HepG2 (cell line): ENCODE measurements around the gene TIAM1. TPM values are rescaled to one million over a fixed set of nuclear protein-coding genes. Genes with fewer than 3 reads are reported as not detected.

ENCODE experiments used
- ATAC-seq: fragments of 200-7000 bp; cut with Tn5 transposase; 3 replicates; pipeline ENCODE4 v1.9.1; 2020; ENCODE audit warnings: mild to moderate bottlenecking, moderate library complexity
- BruUV-seq: library from RNA; stranded (reverse); fragments of 400-500 nt; replicated peaks from 2 replicates; lab custom pipeline; 2021; lab: Mats Ljungman, UMichigan
- CTCF ChIA-PET: fragments of 300-600 bp; formaldehyde crosslinking; extraction: SDS; loops from one replicate; lab custom pipeline; 2021; ENCODE audit warnings: low total read pairs, inconsistent platforms, low intra/inter-chr PET ratio; lab: Yijun Ruan, JAX
- POLR2A ChIA-PET: fragments of 350-600 bp; sonication (Branson Sonifier 250); formaldehyde crosslinking; loops from one replicate; lab custom pipeline; 2020; ENCODE audit warnings: antibody characterized with exemption, inconsistent platforms; lab: Yijun Ruan, JAX
- DNase-seq: peaks from one replicate; pipeline ENCODE4 v3.0.0-alpha.2; 2015; ENCODE audit warnings: low spot score
- FAIRE-seq: peaks from 3 replicates; lab custom pipeline; 2011; peaks lifted over from hg19 to GRCh38; lab: Jason Lieb, UNC
- H2AFZ ChIP-seq: one replicate; pipeline ENCODE4 v1.6.1; 2011; ENCODE audit warnings: low read length, inconsistent platforms
- H3K27ac ChIP-seq: fragments of 300-600 bp; 3 replicates; pipeline ENCODE4 v1.8.0; 2011; ENCODE audit warnings: mixed run types, mild to moderate bottlenecking, mixed read lengths, low read length, inconsistent platforms; ENCODE audit not compliant: insufficient read depth; ENCODE audit errors: extremely low read length
- H3K27me3 ChIP-seq, 2 experiments: fragments of 200-600 bp in 1 of 2; 2 replicates in 1 of 2; 3 replicates in 1 of 2; pipeline versions ENCODE4 v1.6.0 to v1.8.0; 2011; ENCODE audit warnings: low read length in 2 of 2, mild to moderate bottlenecking in 2 of 2, moderate library complexity in 2 of 2, inconsistent platforms in 1 of 2; ENCODE audit not compliant: insufficient read depth in 2 of 2, control insufficient read depth in 1 of 2
- H3K36me3 ChIP-seq, 2 experiments: fragments of 200-600 bp in 1 of 2; replicated peaks in 1 of 2; 2 replicates in 1 of 2; 3 replicates in 1 of 2; pipeline versions ENCODE4 v1.5.1 to v1.8.0; 2011; ENCODE audit warnings: low read length in 2 of 2, inconsistent platforms in 1 of 2; ENCODE audit not compliant: insufficient read depth in 2 of 2, control insufficient read depth in 1 of 2
- H3K4me1 ChIP-seq: 2 replicates; pipeline ENCODE4 v1.5.1; 2012; ENCODE audit warnings: low read length, inconsistent platforms; ENCODE audit not compliant: insufficient read depth
- H3K4me2 ChIP-seq: 2 replicates; pipeline ENCODE4 v1.6.0; 2011; ENCODE audit warnings: low read depth, low read length, inconsistent platforms
- H3K4me3 ChIP-seq, 3 experiments: fragments of 200-600 bp in 1 of 3; sonication (generic), shearing (Covaris generic) in 1 of 3; replicated peaks in 1 of 3; 2 replicates each; pipeline ENCODE4 v1.5.1; 2011 to 2016; ENCODE audit warnings: low read length in 3 of 3, inconsistent platforms in 2 of 3, low read depth in 2 of 3, mild to moderate bottlenecking in 2 of 3, control low read depth in 1 of 3, mixed read lengths in 1 of 3; ENCODE audit not compliant: insufficient read depth in 1 of 3
- H3K79me2 ChIP-seq: one replicate; pipeline ENCODE4 v1.6.1; 2011; ENCODE audit warnings: low read length, inconsistent platforms; ENCODE audit not compliant: insufficient read depth
- H3K9ac ChIP-seq: 2 replicates; pipeline ENCODE4 v1.6.0; 2011; ENCODE audit warnings: mild to moderate bottlenecking, low read depth, low read length, inconsistent platforms; ENCODE audit not compliant: insufficient read depth
- H3K9me3 ChIP-seq: 2 replicates; pipeline ENCODE4 v1.5.1; 2012; ENCODE audit warnings: mild to moderate bottlenecking, low read length
- H4K20me1 ChIP-seq: 2 replicates; pipeline ENCODE4 v1.6.0; 2011; ENCODE audit warnings: inconsistent platforms, mild to moderate bottlenecking, low read length, moderate library complexity; ENCODE audit not compliant: insufficient read depth
- ATF5 ChIP-seq: sonication (generic); formaldehyde crosslinking; IDR thresholded peaks from 2 replicates; pipeline ENCODE4 v1.4.0; 2020; ENCODE audit warnings: mild to moderate bottlenecking, low read depth, missing genetic modification reagents
- FOXC1 ChIP-seq: sonication (generic); formaldehyde crosslinking; IDR thresholded peaks from 2 replicates; pipeline ENCODE4 v1.8.0; 2022; ENCODE audit warnings: mild to moderate bottlenecking, missing genetic modification reagents, borderline replicate concordance
- KDM5A ChIP-seq: fragments of 200-600 bp; sonication (generic); IDR thresholded peaks from 2 replicates; pipeline ENCODE4 v1.7.0; 2018; ENCODE audit warnings: antibody characterized with exemption, mild to moderate bottlenecking, low read length, borderline replicate concordance
- MATR3 ChIP-seq: sonication (generic); formaldehyde crosslinking; IDR thresholded peaks from 2 replicates; pipeline ENCODE4 v1.4.0; 2020; ENCODE audit warnings: missing genetic modification reagents
- NR2F1 ChIP-seq, 2 experiments: fragments of 450-650 bp in 1 of 2; formaldehyde crosslinking in 1 of 2; IDR thresholded peaks; 2 replicates each; pipeline versions ENCODE4 v1.5.0 to v1.6.1; 2016 to 2020; ENCODE audit warnings: mild to moderate bottlenecking in 1 of 2, missing compliant biosample characterization in 1 of 2, missing genetic modification reagents in 1 of 2, moderate library complexity in 1 of 2
- RARG ChIP-seq: sonication (generic); formaldehyde crosslinking; IDR thresholded peaks from 2 replicates; pipeline ENCODE4 v1.4.0; 2020; ENCODE audit warnings: low read depth, mild to moderate bottlenecking, missing genetic modification reagents
- TEAD3 ChIP-seq: optimal IDR thresholded peaks from 2 replicates; pipeline ENCODE3; 2016; ENCODE audit warnings: borderline replicate concordance
- THAP11 ChIP-seq: IDR thresholded peaks from 2 replicates; pipeline ENCODE4 v1.6.1; 2016; ENCODE audit warnings: missing biosample characterization, missing genetic modification reagents
- ZEB1 ChIP-seq: IDR thresholded peaks from 2 replicates; pipeline ENCODE4 v1.6.1; 2012; ENCODE audit warnings: mild to moderate bottlenecking, low read depth, inconsistent platforms; ENCODE audit not compliant: insufficient replicate concordance
- ZFP36L1 ChIP-seq: sonication (generic); formaldehyde crosslinking; IDR thresholded peaks from 2 replicates; pipeline ENCODE4 v1.8.0; 2022; ENCODE audit warnings: mild to moderate bottlenecking, missing genetic modification reagents, moderate library complexity
- ZNF263 ChIP-seq: sonication (generic); formaldehyde crosslinking; IDR thresholded peaks from 2 replicates; pipeline ENCODE4 v1.4.0; 2020; ENCODE audit warnings: missing genetic modification reagents
- ZNF333 ChIP-seq: sonication (generic); formaldehyde crosslinking; IDR thresholded peaks from 2 replicates; pipeline ENCODE4 v1.4.0; 2020; ENCODE audit warnings: mild to moderate bottlenecking, missing genetic modification reagents, borderline replicate concordance
- ZSCAN21 ChIP-seq: sonication (generic); formaldehyde crosslinking; IDR thresholded peaks from 2 replicates; pipeline ENCODE4 v1.8.0; 2022; ENCODE audit warnings: mild to moderate bottlenecking, missing genetic modification reagents, moderate library complexity, borderline replicate concordance
- WGBS: methylation state at CpG from one replicate; pipeline ENCODE4 v1.1.6; 2017; ENCODE audit warnings: low lambda C conversion rate; 5-methylcytosine and 5-hydroxymethylcytosine counted together
- in situ Hi-C: cut with HindIII; loops from 2 replicates; pipeline ENCODE4 v1.10.0; 2017; ENCODE audit warnings: low pct_unique_long_range_greater_than_20kb; ENCODE audit not compliant: extremely low pct_ligation_motif_present
- intact Hi-C: fragments of 100-400 bp; cut with micrococcal nuclease; formaldehyde crosslinking; loops from one replicate; pipeline ENCODE4 v1.10.0; 2022; ENCODE audit not compliant: unreplicated experiment
- polyA plus RNA-seq, 8 experiments: library from polyadenylated mRNA; depleted of rRNA in 3 of 8; stranded (reverse) in 7 of 8; unstranded in 1 of 8; fragments of >200 nt; fragmentation: Illumina TruSeq in 4 of 8; extraction: Trizol in 4 of 8; gene quantifications; 2 replicates each; pipeline versions ENCODE4 v1.2.1 to v1.2.3, GENCODE V29; 2011 to 2016; ENCODE audit warnings: low read depth in 4 of 8, missing spikeins in 1 of 8, mixed read lengths in 1 of 8; ENCODE audit not compliant: insufficient read depth in 1 of 8
- total RNA-seq, 5 experiments: library from RNA; depleted of rRNA; stranded (reverse); fragments of >200 nt; fragmentation: Illumina TruSeq; extraction: Trizol; gene quantifications; 2 replicates each; pipeline ENCODE4 v1.2.3, GENCODE V29; 2016; ENCODE audit warnings: low read depth in 1 of 5

The TIAM1 gene
- total and polyA plus RNA-seq, 2 of the 13 experiments (the other 11 are each of a cell fraction or from before 2014, with no cell fraction given): 0.13 to 0.24 TPM

- H3K4me2 ChIP-seq: no peak overlapping the region
- 17% methylated on average over 3 of the region's 3 CpGs for WGBS
- DNase-seq: no peak
- ChIA-PET CTCF (no interaction called here), POLR2A (no interaction called here)
- H3K27me3 ChIP-seq: peaks cover 0 to 20% of the 10 kb centered on the region in 2 experiments; a peak in 2 of 5 replicates
- H4K20me1 ChIP-seq: no peaks in the 10 kb centered on the region
- no peak overlapping the region for H3K4me3 ChIP-seq
- TF ChIP-seq ZNF333: no peak
- no peak for TF ChIP-seq ATF5 (CRISPR knock-in tag)
- no peak for TF ChIP-seq NR2F1 (CRISPR knock-in tag; IDR thresholded peaks at IDR 0.05)
- TF ChIP-seq ZSCAN21: no peak
- TF ChIP-seq KDM5A: no peak
- TF ChIP-seq TEAD3 (CRISPR knock-in tag): no peak
- no peak for TF ChIP-seq ZNF263 (CRISPR knock-in tag)
- TF ChIP-seq ZEB1: no peak
- no peak for TF ChIP-seq RARG
- no peak for TF ChIP-seq THAP11 (CRISPR knock-in tag)
- no peak for TF ChIP-seq FOXC1 (CRISPR knock-in tag)
- no peak for TF ChIP-seq ZFP36L1 (CRISPR knock-in tag)
- no peak for TF ChIP-seq MATR3 (CRISPR knock-in tag)
- no TSS peak for BruUV-seq
- H3K36me3 ChIP-seq: no peaks in the 10 kb centered on the region
- H3K27ac ChIP-seq: no peak overlapping the region
- H3K9ac ChIP-seq: no peak overlapping the region
- H2AFZ ChIP-seq: no peak overlapping the region
- no peak for ATAC-seq
- no peaks in the 10 kb centered on the region for H3K79me2 ChIP-seq
- H3K4me1 ChIP-seq: no peaks in the 10 kb centered on the region
- H3K9me3 ChIP-seq: no peaks in the 10 kb centered on the region
- intact Hi-C loops (no loop called here), in situ Hi-C loops (loop anchor here (10.0 kb wide), 1 partner anchor 242 kb away; no protein-coding TSS in a partner anchor)
- no peak for FAIRE-seq
Measured at GRCh38 chr21:31342348-31342747, 1.7 kb downstream of the TIAM1 start.
